Thymus (tissue), 11 donors: ENCODE results near the gene PRKAG3. TPM values are rescaled to one million over a fixed set of nuclear protein-coding genes. Genes with fewer than 3 reads are reported as not detected.
A peak's percentile ranks its signal among the peaks of the same experiment; 100 is the strongest.

Experiments
- DNase-seq, 9 donors: peaks; one replicate each; pipeline ENCODE4 v3.0.0-alpha.2; 2013; ENCODE audit warnings: low spot score in 9 of 9, low read depth in 6 of 9, missing footprints in 1 of 9
- H3K27ac ChIP-seq, 2 donors: one replicate each; pipeline ENCODE4 v1.5.1; 2013; ENCODE audit warnings: control low read depth in 1 of 2, low read depth in 1 of 2, low read length in 1 of 2, mild to moderate bottlenecking in 1 of 2, moderate library complexity in 1 of 2
- H3K27me3 ChIP-seq, 2 donors: one replicate each; pipeline ENCODE4 v1.5.1; 2013; ENCODE audit warnings: low read length in 1 of 2; ENCODE audit not compliant: control insufficient read depth in 2 of 2, insufficient read depth in 1 of 2
- H3K36me3 ChIP-seq, 2 donors: one replicate each; pipeline ENCODE4 v1.5.1; 2013; ENCODE audit warnings: low read length in 1 of 2, mild to moderate bottlenecking in 1 of 2, moderate library complexity in 1 of 2; ENCODE audit not compliant: control insufficient read depth in 2 of 2, insufficient read depth in 2 of 2
- H3K4me1 ChIP-seq, 2 donors: one replicate each; pipeline ENCODE4 v1.5.1; 2013; ENCODE audit warnings: low read length in 2 of 2; ENCODE audit not compliant: control insufficient read depth in 2 of 2, insufficient read depth in 2 of 2
- H3K4me3 ChIP-seq, 2 donors: one replicate each; pipeline ENCODE4 v1.5.1; 2013; ENCODE audit warnings: low read length in 2 of 2, control low read depth in 1 of 2, mild to moderate bottlenecking in 1 of 2
- H3K9me3 ChIP-seq, 2 donors: one replicate each; pipeline ENCODE4 v1.5.1; 2013; ENCODE audit warnings: low read length in 1 of 2, mild to moderate bottlenecking in 1 of 2; ENCODE audit not compliant: control insufficient read depth in 2 of 2, insufficient read depth in 1 of 2
- WGBS: extraction: QIAGEN DNeasy Blood & Tissue Kit; methylation state at CpG from one replicate; pipeline ENCODE4 v1.1.7; 2013; 5-methylcytosine and 5-hydroxymethylcytosine counted together
- polyA plus RNA-seq: library from polyadenylated mRNA; stranded (reverse); fragments of 200-250 nt; gene quantifications from one replicate; pipeline ENCODE4 v1.2.3, GENCODE V29; 2013
- total RNA-seq: library from RNA; stranded (reverse); fragments of 120-200 nt; gene quantifications from one replicate; pipeline ENCODE4 v1.2.4, GENCODE V29; 2013
- donor health status: healthy.

PRKAG3 gene
- total and polyA plus RNA-seq, 2 donors = 0.07 TPM; not detected in 1

DNA sequence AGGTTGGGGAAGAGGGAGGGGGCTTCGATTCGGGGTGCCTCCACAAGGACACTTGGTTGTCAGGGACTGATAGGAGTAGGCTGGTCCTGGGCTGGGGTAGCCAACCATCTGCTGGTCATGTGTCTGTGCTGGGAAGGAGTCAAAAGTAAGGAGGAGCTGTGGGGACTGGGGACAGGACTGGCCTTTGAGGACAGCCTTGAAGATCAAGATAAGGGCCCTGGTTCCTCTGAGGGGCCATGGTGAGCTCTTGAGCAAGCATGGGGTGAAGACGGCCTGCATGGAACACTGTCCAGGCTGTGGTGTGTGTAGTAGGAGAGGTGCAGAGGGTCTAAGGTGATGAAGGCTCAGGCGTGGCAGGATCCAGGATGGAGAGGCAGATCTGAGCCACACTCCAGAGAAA lies 47.9 kb downstream of the PRKAG3 start:
- Histone ChIP-seq H3K27ac (peak overlapping the region in 1 of 2 donors; percentile 5), H3K4me3 (no peak overlapping the region), H3K9me3 (no peaks in the 10 kb centered on the region), H3K27me3 (peaks cover 33 to 46% of the 10 kb centered on the region in 2 donors), H3K36me3 (no peaks in the 10 kb centered on the region), H3K4me1 (no peaks in the 10 kb centered on the region)
- 92% methylated on average over 4 of the region's 4 CpGs for WGBS
- no peak for DNase-seq

DNA sequence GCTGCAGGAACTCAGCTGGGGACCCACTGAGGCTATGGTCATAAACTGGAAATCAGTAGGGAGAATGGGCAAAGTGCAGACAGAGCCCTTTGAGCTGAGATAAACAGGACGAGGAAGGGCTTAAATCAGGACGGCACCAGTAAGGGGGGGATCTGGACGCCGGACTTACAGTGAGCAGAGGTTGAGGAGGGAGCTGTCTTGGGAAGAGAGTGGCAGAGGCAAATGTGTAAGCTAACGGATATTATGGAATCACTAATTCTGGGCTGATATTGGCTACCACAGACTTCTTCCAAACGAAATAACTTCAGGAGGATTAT lies 49.1 kb downstream of the PRKAG3 start:
- 47% methylated on average over 6 of the region's 6 CpGs for WGBS
- DNase-seq = no peak
- no peaks in the 10 kb centered on the region for H3K36me3 ChIP-seq
- peaks cover 33 to 46% of the 10 kb centered on the region in 2 donors for H3K27me3 ChIP-seq
- peak overlapping the region; percentile 35 to 36 for H3K4me3 ChIP-seq
- no peaks in the 10 kb centered on the region for H3K4me1 ChIP-seq
- peak overlapping the region; percentile 28 to 53 for H3K27ac ChIP-seq
- no peaks in the 10 kb centered on the region for H3K9me3 ChIP-seq

DNA sequence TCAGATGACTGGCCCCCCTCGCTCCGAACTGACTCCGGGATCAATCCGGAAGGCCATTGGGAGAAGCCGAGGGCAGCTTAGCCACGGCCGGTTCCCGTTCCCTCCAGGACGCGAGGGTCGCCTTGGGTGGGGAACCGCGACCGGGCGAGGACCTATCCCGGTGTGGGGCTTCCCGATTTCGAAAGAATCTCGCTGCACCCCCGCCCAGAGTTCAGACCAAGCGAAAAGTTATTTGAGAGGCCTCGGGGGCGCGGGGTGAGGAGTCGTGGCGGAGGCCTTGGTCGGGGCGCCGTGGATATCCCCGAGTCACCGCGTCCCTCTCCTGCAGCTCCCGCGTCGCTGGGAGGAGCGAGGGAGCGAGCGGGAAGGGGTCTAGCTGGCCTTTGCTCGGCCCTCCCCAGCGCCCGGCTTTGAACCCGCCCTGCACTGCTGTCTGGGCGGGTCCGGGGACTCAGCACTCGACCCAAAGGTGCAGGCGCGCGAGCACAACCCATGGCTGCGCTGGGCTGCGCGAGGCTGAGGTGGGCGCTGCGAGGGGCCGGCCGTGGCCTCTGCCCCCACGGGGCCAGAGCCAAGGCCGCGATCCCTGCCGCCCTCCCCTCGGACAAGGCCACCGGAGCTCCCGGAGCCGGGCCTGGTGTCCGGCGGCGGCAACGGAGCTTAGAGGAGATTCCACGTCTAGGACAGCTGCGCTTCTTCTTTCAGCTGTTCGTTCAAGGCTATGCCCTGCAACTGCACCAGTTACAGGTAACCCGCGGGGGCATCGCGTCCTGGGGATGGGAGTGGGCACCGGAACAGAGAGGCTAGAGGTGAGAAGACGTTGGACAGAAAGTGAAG lies 49.7 kb downstream of the PRKAG3 start, which contains the start of gene CYP27A1:
Gene CYP27A1, plus strand, starts transcription at position 457 of the 837 bp plus-strand sequence. Its CDS starts 36 bp downstream, at position 493.
- Histone ChIP-seq H3K4me3 (peak within 1 kb of the TSS; percentile 35 to 36), H3K4me1 (no peaks in the 10 kb centered on the region), H3K27me3 (peaks cover 33 to 46% of the 10 kb centered on the region in 2 donors), H3K27ac (peak within 1 kb of the TSS; percentile 53 to 69), H3K36me3 (no peaks in the 10 kb centered on the region), H3K9me3 (no peaks in the 10 kb centered on the region)
- 3% methylated on average over 76 of the region's 76 CpGs for WGBS
- DNase-seq = peak in 1 of 9 donors; percentile 12

DNA sequence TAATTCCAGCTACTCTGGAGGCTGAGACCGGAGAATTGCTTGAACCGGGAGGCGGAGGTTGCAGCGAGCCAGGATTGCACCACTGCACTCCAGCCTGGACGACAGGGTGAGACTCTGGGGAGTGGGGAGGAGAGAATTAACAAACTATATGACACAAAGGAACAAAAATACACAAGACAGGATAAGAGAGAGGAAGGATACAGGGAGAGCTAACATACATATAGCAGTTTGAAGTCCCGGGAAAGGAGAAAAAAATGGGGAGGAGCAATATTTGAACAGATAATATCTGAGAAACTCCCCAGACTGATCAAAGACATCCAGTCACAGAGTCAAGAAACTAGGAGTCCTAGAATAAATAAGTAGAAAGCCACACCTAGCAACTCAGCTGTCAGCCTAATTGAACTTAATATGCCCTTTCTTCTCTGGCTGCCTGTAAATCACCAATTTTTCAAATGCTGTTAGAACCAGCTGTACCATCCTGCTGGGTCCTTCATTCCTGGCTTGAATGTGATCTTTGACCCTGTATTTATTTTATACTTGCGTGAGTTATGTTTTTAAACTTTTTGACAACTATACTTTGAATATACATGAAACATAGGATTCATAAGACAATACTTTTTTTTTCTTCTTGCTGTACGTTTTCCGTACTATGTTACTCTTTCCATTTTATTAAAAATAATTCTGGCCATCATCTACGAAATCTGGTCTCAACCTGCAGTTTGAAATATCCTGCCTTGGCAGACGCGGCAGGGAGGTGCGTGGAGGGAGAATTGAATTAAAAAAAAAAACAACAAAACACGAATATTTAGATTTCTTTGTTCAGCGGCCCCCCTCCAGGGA lies 50.5 kb downstream of the PRKAG3 start:
- peaks cover 33 to 44% of the 10 kb centered on the region in 2 donors for H3K27me3 ChIP-seq
- peak overlapping the region in 1 of 2 donors; percentile 69 for H3K27ac ChIP-seq
- H3K4me1 ChIP-seq = no peaks in the 10 kb centered on the region
- H3K4me3 ChIP-seq = peak overlapping the region; percentile 31 to 35
- H3K36me3 ChIP-seq = no peaks in the 10 kb centered on the region
- 46% methylated on average over 15 of the region's 15 CpGs for WGBS
- no peak for DNase-seq
- peaks cover 0 to 5% of the 10 kb centered on the region in 2 donors for H3K9me3 ChIP-seq

DNA sequence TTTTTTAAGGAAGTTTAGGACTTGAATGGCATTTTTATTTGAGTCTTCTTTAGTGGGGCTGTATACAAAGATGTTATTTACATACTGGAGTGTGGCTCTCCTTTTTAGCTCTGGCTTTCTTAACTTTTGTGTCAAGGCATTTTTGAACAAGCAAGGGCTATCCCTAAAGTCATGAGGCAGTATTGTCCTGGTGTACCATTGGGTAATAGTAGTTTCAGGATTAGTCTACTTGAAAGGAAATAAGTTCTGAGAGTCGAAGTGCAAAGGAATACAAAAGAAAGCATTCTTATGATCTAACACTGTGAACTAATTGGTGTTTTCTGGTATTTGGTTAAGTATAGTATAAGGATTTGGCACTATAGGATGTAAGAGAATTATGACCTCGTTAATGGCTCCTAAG lies 51.6 kb downstream of the PRKAG3 start:
- Histone ChIP-seq H3K9me3 (peaks cover 0 to 5% of the 10 kb centered on the region in 2 donors), H3K4me1 (no peaks in the 10 kb centered on the region), H3K27me3 (peaks cover 33 to 41% of the 10 kb centered on the region in 2 donors), H3K4me3 (no peak overlapping the region), H3K27ac (no peak overlapping the region), H3K36me3 (no peaks in the 10 kb centered on the region)
- no peak for DNase-seq
- 71% methylated on average over 2 of the region's 2 CpGs for WGBS

DNA sequence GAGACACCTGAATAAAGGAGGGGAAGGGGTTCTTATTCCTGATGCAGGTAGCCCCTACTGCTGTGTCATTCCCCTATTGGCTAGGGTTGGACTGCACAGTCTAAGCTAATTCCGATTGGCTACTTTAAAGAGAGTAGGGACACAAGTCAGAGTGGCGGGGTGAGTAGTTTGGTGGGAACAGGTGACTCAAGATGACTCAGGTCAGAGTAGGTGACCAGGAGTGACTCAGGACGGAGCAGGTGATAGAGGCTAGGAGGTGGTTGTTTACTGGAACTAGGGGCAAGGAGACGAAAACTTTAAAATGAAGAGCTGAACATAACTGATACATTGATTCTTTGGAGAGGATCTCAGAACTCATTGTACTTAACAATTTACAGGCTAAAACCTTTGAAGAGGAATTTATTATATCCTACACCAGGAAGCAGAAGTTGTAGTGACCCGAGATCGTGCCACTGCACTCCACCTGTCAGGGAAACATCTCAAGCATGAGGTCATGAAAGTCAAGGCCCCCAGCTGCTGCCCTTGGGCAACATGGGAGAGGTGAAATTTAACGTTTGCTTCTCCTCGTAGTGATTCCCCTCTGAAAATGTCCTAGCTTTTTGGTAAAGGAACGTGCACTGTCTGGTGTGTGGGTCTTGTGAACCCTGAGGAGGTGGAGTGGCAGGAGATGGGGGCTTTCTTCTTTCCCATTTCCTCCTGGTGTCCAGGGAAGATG lies 54.2 kb downstream of the PRKAG3 start:
- Histone ChIP-seq H3K4me3 (no peak overlapping the region), H3K36me3 (no peaks in the 10 kb centered on the region), H3K27ac (no peak overlapping the region), H3K4me1 (no peaks in the 10 kb centered on the region), H3K9me3 (peaks cover 0 to 5% of the 10 kb centered on the region in 2 donors), H3K27me3 (peaks cover 22 to 24% of the 10 kb centered on the region in 2 donors)
- no peak for DNase-seq
- WGBS = 92% methylated on average over 9 of the region's 9 CpGs

DNA sequence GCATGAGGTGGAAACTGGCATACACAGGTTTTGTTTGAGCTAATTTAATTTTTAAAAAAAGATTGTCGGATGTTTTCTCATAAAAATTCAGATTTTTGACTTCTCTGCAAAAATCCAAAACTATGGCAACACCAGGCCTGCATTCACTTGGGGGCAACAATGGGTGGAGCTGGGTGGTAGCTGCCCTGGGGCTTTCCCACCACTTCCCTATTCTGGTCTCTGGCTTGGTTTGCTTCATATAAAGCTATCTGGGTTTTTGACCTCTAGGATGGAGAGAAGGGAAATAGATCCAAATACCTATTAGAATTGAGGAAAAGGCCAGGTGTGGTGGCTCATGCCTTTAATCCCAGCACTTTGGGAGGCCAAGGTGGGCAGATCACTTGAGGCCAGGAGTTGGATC lies 55.1 kb downstream of the PRKAG3 start:
- peaks cover 0 to 5% of the 10 kb centered on the region in 2 donors for H3K9me3 ChIP-seq
- DNase-seq = no peak
- H3K4me1 ChIP-seq = no peaks in the 10 kb centered on the region
- no peak overlapping the region for H3K27ac ChIP-seq
- peaks cover 13 to 14% of the 10 kb centered on the region in 2 donors for H3K27me3 ChIP-seq
- WGBS = 92% methylated on average over 1 of the region's 1 CpG
- no peak overlapping the region for H3K4me3 ChIP-seq
- H3K36me3 ChIP-seq = no peaks in the 10 kb centered on the region

DNA sequence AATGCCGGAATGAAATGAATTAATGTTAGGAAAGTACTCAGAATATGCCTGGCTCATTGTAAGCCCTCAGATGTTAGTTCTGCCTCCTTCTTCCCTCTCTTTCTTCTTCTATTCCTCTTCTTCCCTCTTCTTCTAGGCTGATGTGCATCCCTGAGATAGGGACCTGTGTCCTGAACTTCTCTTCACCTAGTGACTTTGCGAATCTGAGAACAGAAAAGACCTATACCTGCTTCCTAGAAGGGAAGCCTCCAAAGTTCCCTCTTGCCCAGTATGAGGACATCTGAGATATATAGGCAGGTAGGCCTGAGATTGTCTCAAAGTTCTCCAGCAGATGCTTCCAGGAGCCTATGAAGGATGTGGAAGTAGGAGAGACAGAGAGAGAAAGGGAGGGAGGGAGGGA lies 57.7 kb downstream of the PRKAG3 start:
- 97% methylated on average over 2 of the region's 2 CpGs for WGBS
- H3K9me3 ChIP-seq = peaks cover 0 to 5% of the 10 kb centered on the region in 2 donors
- H3K4me3 ChIP-seq = no peak overlapping the region
- no peak for DNase-seq
- H3K27ac ChIP-seq = no peak overlapping the region
- H3K27me3 ChIP-seq = no peaks in the 10 kb centered on the region
- no peaks in the 10 kb centered on the region for H3K36me3 ChIP-seq
- no peaks in the 10 kb centered on the region for H3K4me1 ChIP-seq
